ELR (cell line): ENCODE data around the gene ITGA7.
"Not testable (repeated sequence)": the region's sequence is repeated elsewhere in the genome, so short reads cannot be mapped to it uniquely, and the experiment has no call there.

Experiments used
- DNase-seq: peaks from one replicate; pipeline ENCODE4 v3.0.0-alpha.2; 2015; ENCODE audit warnings: low read depth

ITGA7 gene

DNA sequence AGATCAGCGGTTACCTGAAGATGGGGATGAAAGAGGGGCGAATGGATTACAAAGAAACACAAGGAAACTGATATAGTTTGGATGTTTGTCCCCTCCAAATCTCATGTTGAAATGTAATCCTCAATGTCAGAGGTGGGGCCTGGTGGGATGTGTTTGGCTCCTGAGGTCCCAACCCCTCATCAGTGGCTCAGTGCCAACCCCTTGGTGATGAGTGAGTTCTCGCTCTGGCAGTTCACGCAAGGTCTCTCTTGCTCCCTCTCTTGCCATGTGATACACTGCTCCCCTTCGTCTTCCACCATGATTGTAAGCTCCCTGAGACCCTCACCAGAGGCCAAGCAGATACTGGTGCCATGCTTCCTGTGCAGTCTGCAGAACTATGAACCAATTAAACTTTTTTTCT is 28.0 kb downstream of the ITGA7 start:
- no peak for DNase-seq

DNA sequence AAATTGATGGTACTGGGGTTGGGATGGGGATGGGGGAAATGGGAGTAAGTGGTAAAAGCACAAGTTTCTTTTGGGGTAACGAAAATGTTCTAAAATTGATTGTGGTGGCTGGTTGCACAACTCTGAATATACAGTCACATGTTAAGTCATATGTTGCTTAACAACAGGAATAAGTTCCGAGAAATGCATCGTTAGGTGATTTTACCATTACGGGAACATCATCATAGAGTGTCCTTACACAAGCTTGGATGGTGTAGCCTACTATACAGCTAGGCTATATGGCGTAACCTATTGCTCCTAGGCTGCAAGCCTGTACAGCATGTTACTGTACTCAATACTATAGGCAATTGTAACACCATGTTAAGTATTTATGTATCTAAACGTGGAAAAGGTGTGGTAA is 31.0 kb downstream of the ITGA7 start:
- no peak for DNase-seq

DNA sequence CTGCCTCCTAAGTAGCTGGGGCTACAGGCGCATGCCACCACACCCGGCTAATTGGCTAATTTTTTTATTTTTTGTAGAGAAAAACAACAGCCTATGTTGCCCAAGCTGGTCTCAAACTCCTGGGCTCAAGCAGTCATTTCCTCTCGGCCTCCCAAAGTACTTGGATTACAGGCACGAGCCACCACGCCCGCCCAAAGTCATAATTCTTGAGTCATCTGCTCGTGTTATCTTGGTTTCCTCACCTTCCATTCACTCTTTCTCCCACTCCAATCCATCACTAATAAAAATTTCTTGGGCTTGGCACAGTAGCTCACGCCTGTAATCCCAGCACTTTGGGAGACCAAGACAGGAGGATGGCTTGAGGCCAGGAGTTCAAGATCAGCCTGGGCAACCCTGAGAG is 32.0 kb downstream of the ITGA7 start:
- DNase-seq: no peak

DNA sequence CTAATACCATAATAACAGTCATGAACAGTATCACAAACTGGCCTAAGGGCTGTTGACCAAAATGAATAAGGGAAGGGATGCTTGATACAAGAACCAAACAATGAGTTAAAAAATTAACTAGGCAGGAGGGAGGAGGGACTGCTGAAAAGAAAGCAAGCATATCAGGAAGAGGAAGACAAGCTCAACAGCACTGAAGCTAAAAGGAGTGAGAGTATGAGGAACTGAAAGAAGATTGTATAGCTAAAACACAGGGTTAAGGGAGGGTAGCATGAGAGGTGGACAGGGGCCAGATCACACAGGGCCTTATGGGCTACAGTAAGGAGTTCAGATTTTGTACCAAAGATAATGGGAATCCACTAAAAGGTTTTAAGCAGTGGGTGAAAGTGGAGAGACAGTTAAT is 34.1 kb downstream of the ITGA7 start:
- no peak for DNase-seq

DNA sequence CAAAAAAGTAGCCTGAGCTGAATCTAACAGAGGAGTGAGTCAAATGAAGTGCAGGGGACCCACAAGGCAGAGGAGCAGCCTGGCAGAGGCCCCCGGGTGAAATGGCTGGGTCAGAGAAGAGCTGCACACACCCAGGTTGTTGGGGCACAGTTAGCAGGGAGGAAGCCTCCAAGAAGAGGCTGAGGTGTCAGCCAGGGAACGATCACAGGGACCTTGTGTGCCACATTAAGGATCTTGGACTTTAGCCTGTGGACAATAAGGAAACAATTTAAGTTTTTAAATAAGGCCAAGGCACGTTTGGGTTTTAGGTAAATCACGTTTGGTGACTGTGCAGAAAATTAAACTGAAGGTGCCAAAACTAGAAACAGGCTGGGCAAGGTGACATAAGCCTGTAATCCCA is 36.0 kb downstream of the ITGA7 start:
- DNase-seq: no peak

DNA sequence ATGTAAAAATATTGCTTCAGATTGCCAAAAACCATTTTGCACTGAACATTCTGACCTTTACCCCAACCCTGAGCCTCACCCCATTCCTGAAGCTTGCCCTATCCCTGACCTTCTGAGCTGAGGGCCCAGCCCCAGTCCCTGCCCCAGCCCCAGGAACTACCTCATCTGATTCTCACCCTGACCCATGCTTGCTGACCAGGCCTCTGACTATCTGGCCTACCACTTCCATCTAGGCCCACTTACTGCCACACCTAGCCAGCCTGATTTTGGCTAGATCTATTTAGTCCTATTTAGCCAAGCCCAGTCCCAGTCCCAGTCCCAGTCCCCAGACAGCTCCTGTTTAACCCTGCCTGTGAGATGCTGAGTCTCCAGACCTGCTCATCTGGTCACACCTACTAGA is 37.4 kb downstream of the ITGA7 start:
- DNase-seq: no peak

DNA sequence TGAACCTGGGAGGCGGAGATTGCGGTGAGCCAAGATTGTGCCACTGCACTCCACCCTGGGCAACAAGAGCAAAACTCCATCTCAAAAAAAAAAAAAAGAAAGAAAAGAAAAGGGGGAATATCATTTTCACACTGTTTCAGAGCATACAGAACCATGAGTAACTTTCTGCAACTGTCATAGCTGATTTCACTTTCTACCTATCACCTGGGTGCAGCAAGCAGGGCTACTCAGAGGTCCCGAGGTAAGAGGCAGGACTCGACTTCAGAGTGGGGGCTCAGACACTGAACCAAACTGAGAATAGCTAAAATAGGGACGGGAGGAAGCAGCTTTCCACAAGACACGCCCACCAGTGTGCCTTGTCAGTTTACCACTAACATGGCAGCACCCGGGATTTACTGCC is 41.2 kb downstream of the ITGA7 start:
- DNase-seq: no peak

DNA sequence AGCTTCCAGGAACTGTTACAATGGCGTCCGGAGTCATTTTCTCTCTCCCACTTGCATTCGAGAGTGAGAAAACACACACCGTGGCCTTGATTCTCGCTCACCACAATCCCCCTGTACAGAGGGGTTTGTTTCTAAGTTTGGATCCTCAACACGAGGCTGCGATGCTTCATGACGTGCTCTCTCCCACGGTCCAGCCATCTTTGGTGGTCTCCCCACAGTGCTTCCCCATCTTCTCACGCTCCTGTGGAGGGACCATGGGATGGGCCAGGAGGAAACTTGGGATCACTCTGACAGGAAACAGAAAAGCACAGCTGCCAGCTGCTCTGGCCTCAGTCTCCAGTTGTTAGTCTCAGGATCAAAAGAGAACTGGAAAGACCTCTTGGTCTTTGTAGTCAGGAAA is 42.9 kb downstream of the ITGA7 start:
- DNase-seq: no peak

DNA sequence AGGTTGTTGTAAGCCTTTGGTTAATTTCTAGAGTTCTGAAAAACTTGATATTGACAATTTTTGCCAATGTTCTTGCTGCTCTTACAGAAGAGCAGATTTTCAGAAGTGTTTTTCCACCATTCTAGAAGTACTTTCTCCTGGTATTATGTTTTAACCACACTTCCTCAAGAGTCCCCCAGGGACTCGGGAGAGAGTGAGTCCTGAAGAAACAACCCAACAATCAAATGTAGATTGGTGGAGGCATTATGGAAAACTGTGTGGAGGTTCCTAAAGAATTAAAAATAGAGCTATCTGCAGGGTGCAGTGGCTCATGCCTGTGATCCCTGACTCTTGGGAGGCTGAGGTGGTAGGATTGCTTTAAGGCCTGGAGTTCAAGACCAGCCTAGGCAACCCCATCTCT is 44.3 kb downstream of the ITGA7 start:
- no peak for DNase-seq

DNA sequence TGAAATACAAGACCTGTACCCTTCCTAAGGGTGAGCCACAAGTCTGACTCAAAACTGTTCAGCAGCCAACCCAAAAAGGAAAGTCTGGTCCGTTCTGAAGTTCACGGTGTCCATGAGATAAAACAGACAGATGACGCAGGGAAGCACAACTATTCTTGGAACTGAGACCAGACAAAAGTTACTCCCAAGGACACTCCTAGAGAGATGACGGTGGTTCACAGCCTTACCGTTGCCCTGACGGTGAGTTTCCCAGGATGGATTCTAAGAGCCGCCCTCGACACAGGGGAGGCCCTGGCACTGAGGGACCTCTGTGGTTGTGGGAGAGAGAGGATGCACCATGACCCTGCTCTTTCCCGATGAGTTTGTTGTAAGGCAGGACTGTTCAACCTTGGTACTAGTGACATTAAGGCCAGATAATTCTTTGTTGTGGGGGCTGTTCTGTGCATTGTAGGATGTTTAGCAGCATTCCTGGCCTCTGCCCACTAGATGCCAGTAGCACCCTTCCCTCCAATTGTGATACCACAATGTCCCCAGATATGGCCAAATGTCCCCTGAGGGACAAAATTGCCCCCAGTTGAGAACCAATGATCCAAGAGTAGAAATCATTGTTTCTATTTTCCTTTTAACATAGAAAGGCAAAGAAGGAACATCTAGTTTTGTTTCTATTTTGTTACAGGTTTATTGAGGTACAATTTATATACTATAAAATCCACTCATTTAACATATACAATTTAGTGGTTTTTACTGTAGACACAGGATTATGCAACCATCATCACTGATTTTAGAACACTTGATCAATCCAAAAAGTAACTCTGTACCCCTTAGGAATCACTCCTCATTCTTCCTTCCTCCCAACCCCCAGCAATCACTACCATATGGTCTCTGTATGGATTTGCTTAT is 48.0 kb downstream of the ITGA7 start:
- peak; percentile 52 for DNase-seq

DNA sequence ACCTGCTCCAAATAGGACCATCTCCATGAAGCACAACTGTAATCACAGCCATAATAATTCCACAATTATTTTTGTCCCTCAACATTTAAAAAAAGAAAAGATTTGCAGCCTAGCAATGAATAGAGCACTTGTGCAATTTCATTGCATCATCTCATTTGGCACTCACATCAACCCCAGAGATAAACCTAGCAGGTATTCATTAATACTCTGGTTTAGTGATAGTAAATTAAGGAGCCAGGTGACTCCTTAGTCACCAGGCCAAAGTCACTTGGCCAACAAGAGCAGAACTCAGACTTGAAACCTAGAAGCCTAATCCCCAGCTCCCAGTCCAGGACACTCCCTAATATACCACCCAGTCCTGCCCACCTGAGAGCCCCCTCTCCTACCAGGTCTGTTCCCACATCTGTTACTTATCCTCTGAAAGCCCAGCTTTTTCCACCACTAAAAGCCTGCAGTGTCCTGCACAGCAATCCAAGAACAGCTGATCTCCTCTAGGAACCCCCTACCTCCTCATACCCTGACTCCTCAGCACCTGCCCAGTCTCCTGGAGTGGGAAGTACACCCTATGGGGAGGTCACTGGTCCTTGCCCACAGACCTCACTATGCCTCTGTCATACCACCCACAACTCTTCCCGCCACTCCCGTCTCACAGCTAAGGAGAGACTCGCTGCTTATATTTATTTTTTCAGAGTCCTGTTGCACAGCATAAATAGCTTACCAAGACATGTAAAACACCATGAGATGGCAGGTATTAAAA is 48.9 kb downstream of the ITGA7 start:
- no peak for DNase-seq

DNA sequence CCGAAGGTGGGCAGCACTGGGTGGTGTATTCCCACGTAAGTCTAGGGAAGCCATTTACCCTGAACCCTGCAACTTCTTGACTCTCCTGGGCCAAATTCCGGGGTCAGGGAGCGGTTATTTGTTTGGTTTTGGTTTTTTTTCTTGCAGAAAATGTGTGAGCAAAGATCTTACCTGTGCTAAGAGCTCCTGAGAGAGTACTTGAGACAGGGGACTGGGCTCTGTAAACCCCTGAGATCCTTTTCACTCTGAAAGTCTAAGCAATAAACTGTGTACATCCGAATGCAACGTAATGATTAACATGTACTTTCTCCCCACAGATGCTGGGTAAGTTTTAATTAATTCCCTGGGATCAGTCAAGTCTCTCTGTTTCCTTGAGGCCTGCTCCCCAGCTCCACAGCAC is 49.5 kb downstream of the ITGA7 start:
- DNase-seq: no peak

DNA sequence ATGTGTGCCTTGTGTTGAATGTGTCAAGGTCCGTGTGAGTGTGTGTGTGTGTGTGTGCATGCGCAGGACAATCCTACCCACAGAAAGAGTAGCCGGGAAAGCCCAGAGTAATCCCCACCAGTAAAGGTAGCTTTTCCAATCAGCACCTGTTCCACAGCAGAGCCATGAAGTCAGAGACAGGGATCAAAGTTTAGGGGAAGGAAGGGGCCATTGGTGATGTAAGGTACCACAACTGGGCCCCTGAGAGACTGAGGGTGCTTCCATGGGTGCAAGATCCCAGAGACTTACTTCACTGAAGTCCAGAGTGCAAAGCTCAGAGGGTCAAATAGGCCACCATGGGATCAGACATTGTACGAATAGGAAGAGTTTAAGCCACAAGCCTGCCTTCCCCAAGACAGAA is 50.5 kb downstream of the ITGA7 start:
- DNase-seq: no peak

DNA sequence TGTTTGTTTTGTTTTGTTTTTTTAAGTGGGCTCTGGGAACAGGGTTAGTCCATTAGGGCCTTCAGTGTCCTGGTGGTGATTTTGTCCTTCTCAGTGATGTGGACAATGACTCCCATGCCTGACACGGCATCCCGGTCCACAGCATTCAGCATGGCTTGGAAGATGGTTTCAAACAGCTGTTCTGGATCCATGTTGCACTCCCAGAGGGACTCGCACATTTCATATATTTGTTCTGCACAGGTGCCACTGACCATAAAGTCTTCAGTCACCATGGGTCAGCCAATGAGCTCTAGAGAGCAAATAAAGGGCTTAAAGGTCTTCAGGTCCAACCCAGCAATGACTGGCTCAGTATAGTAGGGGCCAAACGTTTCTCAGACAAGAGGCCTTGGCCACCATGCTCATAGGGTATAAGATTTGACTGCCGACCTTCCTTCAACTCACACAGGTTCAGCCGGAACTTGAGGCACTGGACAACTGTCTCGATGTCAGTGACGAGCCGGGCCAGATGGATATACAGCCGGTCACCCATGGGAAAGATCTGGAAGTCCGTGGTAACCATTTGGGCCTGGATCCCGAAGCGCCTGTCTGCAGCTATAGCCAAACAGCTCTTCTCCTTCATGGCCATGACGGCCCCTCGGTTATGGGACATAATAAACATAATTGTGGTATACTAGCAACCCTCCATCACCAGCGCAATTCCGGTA is 53.0 kb downstream of the ITGA7 start:
- no peak for DNase-seq

DNA sequence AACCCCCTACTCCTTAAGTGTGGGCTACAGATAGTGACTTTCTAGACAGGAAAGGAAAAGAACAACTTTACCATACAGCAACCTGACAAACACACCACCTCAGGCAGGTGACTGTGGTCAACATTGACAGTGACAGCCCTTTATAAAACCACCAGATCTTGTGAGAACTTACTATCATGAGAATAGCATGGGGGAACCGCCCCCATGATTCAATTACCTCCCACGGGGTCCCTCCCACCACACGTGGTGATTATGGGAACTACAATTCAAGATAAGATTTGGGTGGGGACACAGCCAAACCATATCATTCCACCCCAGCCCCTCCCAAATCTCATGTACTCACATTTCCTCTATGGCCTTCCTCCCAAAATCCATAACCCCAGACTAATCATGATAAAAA is 54.7 kb downstream of the ITGA7 start:
- no peak for DNase-seq

DNA sequence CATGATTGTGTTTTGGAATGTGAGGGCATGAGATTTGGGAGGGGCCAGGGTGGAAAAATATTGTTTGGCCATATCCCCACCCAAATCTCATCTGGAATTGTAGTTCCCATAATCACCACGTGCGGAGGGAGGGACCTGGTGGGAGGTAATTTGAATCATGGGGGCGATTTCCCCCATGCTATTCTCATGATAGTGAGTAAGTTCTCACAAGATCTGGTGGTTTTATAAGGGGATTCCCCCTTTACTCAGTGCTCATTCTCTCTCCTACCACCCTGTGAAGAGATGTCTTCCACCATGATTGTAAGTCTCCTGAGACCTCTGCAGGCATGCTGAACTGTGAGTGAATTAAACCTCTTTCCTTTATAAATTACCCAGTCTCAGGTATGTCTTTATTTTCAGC is 55.4 kb downstream of the ITGA7 start:
- no peak for DNase-seq

DNA sequence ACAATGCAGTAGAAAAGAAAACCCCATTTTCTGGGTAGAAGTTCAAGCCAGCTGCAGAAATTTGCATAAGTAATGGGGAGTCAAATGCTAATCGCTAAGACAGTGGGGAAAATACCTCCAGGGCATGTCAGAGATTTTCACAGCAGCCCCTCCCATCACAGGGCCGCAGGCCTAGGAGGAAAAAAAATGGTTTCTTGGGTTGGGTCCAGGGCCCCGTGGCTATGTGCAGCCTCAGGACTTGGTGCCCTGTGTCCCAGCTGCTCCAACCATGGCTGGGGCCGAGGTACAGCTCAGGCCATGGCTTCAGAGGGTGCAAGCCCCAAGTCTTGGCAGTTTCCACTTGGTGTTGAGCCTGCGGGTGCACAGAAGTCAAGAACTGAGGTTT is 56.4 kb downstream of the ITGA7 start:
- no peak for DNase-seq

DNA sequence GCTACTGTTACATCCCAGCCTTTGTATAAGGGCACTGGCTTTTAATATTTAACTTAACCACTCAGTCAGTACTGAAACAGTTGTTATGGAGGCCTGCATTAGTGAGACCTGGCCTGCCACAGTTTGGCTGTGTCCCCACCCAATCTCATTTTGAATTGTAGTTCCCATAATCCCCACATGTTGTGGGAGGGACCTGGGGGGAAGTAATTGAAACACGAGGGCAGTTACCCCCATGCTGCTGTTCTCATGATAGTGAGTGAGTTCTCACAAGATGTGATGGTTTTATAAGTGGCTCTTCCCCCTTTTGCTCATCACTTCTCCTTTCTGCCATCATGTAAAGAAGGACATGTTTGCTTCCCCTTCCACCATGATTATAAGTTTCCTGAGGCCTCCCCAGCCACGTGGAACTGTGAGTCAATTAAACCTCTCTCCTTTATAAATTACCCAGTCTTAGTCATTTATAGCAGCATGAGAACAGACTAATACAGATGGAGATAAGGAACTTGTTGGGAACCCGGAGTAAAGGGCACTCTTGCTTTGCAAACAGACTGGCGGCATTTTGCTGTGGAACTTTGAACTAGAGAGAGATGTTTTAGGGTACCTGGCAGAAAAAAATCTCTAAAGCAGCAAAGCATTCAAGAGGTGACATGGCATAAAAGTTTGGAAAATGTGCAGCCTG is 56.9 kb downstream of the ITGA7 start:
- DNase-seq: not testable (repeated sequence)

DNA sequence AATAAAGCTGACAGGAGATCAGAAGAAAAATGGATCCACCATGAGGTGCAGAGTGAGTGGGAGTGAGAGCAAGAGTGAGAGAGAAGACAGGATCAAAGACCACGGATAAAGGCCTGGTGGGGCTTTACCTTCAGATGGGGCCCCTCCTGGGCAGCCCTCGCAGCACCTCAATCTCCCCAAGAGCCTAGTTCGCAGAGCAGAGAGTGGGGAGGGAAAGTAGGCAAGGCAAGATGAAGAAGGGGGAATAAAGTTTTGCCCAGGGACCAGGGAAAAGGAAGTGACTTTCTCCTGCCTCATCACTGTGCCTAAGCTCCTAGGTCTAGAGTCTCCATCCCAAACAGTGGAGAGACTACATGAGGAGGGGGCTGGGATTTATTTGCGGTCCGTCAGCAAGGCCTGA is 60.7 kb downstream of the ITGA7 start:
- no peak for DNase-seq

DNA sequence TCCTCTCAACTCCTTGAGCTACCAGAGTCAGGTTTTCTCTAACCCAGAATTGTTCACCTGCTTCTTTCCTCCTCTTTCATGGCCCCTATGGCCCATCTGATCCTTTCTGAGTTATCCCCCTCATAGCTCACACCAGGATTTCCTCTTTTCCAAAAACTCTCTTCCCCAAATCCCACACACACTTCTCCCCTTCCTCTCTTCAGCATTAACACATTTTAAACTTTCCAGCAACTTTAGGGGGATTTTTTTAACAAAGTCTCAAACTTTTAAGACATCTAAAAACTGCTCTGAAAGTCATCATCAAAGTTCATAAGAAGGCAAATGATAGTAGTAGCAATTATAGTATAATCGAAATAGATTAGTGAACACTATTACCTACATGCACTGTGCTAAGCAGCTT is 63.1 kb downstream of the ITGA7 start:
- DNase-seq: no peak

DNA sequence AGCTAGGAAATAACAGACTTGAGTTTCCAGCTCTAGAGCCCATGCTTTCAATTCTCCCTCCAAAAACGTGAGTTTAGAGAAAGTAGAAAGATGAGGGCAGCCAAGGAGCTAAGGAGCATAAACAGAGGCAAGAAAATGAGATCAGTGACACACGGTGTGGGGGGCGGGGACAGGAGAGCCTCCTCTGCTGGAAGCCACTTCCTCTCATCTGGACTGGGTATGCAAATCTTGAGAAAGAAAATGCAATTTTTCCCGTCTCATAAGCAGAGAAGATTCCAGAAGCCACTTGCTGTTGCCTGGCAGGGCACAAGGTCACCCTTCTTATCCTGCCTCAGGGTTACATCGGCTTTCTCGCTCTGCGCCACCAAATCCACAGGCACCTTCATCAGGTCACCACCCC is 65.0 kb downstream of the ITGA7 start:
- no peak for DNase-seq

DNA sequence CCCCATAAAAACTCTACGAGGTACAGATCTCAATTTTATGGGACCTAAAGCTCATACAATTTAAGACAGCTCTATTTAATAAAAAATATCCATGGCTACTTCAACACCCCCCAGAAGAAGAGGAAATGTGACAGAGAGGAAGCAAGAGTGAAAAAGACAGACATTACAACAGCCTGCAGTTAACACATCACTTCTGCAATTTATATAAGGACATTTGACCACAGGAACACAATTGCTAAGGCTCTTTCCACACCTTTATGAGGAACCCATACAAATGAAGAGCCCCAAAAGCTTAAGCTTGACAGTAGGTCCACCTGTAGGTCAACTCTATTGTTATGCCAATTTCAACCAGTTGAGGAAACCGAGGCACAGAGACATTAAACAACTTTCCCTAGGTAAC is 65.4 kb downstream of the ITGA7 start:
- no peak for DNase-seq
